Smooth muscle cell of bladder (primary cell): ENCODE measurements around the gene DOCK2. TPM values are rescaled to one million over a fixed set of nuclear protein-coding genes. Genes with fewer than 3 reads are reported as not detected.

Experiments used
- total RNA-seq: library from RNA; depleted of rRNA; stranded (reverse); fragments of >200 nt; gene quantifications from 2 replicates; pipeline ENCODE4 v1.2.3, GENCODE V29; 2014

Gene DOCK2
- 2.0 and 4.4 TPM in 2 replicates for total RNA-seq

GRCh38 chr5:169637085-169637548, at the start of gene DOCK2:
Gene DOCK2 (plus strand): TSS chr5:169637275. CDS start chr5:169637327, 52 bp downstream.

GRCh38 chr5:169980418-169981053, 343.5 kb downstream of the DOCK2 start, which contains the start of gene INSYN2B:
Gene INSYN2B (minus strand): TSS chr5:169980495. CDS start chr5:169883898, 96,597 bp downstream.

GRCh38 chr5:170105642-170106611, 468.9 kb downstream of the DOCK2 start, which contains the start of gene FOXI1:
Gene FOXI1 (plus strand): TSS chr5:170105897. CDS start chr5:170105958, 61 bp downstream.

Other genes starting within 250 kb of the DOCK2 start
- gene SPDL1, start 53.5 kb upstream of the DOCK2 start, total RNA-seq = 7.5 and 11.8 TPM in 2 replicates